T-cell (primary cell): ENCODE data around the gene ATF7IP. TPM values are rescaled to one million over a fixed set of nuclear protein-coding genes. Genes with fewer than 3 reads are reported as not detected.

ENCODE experiments used
- total RNA-seq, 35 experiments: library from RNA in 6 of 35; stranded (reverse) in 6 of 35; fragments of 120-200 nt in 1 of 35; gene quantifications; one replicate each; pipeline versions ENCODE4 v1.2.1 to v1.2.4 and lab custom pipeline; 2013 to 2026

Gene ATF7IP
- total RNA-seq, 5 donors from 2014 or later (not counting 1 experiment from before 2014, with no cell fraction given), result 112 to 165 (median 147) TPM

Other genes with a start within 250 kb of the ATF7IP start
- gene PLBD1, start 202.2 kb downstream of the ATF7IP start, total RNA-seq, result under 1 TPM; 0.13 to 0.57 (median 0.20) TPM